ENCODE results near the gene SLC27A3. TPM values are rescaled to one million over a fixed set of nuclear protein-coding genes. Genes with fewer than 3 reads are reported as not detected.

Gene SLC27A3, protein sequence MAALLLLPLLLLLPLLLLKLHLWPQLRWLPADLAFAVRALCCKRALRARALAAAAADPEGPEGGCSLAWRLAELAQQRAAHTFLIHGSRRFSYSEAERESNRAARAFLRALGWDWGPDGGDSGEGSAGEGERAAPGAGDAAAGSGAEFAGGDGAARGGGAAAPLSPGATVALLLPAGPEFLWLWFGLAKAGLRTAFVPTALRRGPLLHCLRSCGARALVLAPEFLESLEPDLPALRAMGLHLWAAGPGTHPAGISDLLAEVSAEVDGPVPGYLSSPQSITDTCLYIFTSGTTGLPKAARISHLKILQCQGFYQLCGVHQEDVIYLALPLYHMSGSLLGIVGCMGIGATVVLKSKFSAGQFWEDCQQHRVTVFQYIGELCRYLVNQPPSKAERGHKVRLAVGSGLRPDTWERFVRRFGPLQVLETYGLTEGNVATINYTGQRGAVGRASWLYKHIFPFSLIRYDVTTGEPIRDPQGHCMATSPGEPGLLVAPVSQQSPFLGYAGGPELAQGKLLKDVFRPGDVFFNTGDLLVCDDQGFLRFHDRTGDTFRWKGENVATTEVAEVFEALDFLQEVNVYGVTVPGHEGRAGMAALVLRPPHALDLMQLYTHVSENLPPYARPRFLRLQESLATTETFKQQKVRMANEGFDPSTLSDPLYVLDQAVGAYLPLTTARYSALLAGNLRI
- total RNA-seq (2022; extraction: Qiagen RNA extraction; ENCODE audit: low read depth), result 1.1 to 2.0 TPM (median 1.4 TPM) in 5 replicates

DNA sequence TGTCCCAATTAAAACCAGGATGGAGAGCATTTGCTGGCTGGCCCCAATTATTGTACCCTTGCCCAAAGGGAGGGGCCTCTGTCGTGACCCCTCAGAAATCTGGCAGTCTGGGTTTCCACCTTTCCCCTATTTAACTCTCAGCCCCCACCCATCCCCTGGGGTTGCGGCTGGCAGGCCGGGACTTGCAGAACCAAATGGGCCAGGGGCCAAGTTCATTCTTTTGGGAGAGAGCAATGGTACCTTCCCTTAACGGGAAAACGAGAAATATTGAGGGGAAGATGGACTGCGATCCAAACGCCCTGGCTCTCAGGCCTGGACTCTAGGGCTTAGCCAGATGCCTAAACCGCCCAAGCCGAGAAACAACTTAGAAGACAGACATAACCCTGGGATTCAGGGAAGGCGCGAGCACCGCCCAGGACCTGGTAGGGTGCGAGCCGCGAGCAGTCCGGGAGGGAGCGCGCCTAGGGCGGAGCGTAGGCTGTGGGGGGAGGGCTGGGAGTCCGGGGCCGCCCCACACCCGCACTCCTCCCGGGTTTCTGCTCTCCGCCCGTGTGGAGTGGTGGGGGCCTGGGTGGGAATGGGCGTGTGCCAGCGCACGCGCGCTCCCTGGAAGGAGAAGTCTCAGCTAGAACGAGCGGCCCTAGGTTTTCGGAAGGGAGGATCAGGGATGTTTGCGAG, at the start of gene SLC27A3:
SLC27A3 (plus strand) TSS at position 628 of the 678 bp plus-strand sequence. CDS start 91 bp downstream, outside the sequence.

DNA sequence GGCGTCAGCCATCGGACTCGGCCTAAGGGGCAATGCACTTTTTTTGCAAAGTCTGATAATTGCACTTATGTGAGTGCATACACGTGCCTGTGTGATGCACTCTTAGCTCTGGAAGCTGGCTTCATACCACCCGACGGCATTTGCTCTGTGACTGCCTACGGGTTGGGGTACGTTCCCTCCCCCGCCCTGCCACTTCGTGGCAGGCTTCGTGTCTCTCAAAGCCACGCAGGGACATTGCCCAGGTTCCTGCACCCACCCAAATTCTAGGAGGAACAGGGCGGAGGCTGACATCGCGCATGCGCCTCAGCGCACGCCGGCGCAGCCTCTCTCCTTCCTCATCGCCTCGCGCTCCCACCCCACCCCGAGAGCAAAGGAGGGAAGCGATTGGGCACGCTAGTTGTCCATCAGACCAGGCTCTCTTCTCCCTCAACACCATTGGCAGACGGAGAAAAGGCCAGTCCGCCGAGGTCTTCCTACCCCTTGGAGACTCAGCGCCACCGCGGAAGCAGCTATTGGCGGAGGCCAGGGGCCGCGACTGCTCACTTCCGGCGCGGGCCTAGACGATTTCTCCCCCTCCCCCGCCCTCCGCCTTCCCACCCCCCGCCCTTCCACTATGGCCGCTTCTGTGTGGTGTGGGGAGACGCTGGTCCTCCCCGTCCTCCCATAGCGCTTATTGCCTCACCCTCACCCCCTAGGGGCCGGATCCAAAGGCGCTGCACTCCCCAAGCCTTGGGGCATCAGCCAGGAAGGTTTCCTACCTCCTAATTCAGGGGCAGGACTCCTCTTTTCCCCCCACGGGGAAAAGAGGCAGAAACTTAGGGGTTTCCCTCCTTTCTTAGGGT, 47.5 kb upstream of the SLC27A3 start, which contains the start of gene INTS3:
INTS3 (plus strand) TSS at position 588 of the 842 bp plus-strand sequence. CDS start 585 bp downstream, outside the sequence.

Other genes with a start within 250 kb of the SLC27A3 start
- 3,152 to 3,428 TPM (median 3,355 TPM) in 5 replicates for gene S100A6, start 239.4 kb upstream of the SLC27A3 start, total RNA-seq (2022; extraction: Qiagen RNA extraction; ENCODE audit: low read depth)
- 0.52 to 0.90 TPM (median 0.69 TPM) in 4 of 5 replicates, not detected in the other for gene S100A5, start 234.5 kb upstream of the SLC27A3 start, total RNA-seq (2022; extraction: Qiagen RNA extraction; ENCODE audit: low read depth)
- 1,502 to 1,789 TPM (median 1,685 TPM) in 5 replicates for gene S100A4, start 229.6 kb upstream of the SLC27A3 start, total RNA-seq (2022; extraction: Qiagen RNA extraction; ENCODE audit: low read depth)
- gene S100A3, start 226.1 kb upstream of the SLC27A3 start, total RNA-seq (2022; extraction: Qiagen RNA extraction; ENCODE audit: low read depth), result 79.7 to 94.4 TPM (median 93.6 TPM) in 5 replicates
- 16.8 to 29.9 TPM (median 23.4 TPM) in 5 replicates for gene S100A2, start 209.6 kb upstream of the SLC27A3 start, total RNA-seq (2022; extraction: Qiagen RNA extraction; ENCODE audit: low read depth)
- 441 to 483 TPM (median 469 TPM) in 5 replicates for gene S100A16, start 162.3 kb upstream of the SLC27A3 start, total RNA-seq (2022; extraction: Qiagen RNA extraction; ENCODE audit: low read depth)
- 0.30 to 0.74 TPM (median 0.60 TPM) in 5 replicates for gene S100A14, start 159.1 kb upstream of the SLC27A3 start, total RNA-seq (2022; extraction: Qiagen RNA extraction; ENCODE audit: low read depth)
- gene S100A13, start 147.9 kb upstream of the SLC27A3 start, total RNA-seq (2022; extraction: Qiagen RNA extraction; ENCODE audit: low read depth), result 154 to 169 TPM (median 160 TPM) in 5 replicates
- 0.15 to 0.83 TPM (median 0.47 TPM) in 5 replicates for gene S100A1, start 147.0 kb upstream of the SLC27A3 start, total RNA-seq (2022; extraction: Qiagen RNA extraction; ENCODE audit: low read depth)
- gene CHTOP, start 141.3 kb upstream of the SLC27A3 start, total RNA-seq (2022; extraction: Qiagen RNA extraction; ENCODE audit: low read depth), result 72.8 to 90.3 TPM (median 76.0 TPM) in 5 replicates
- 53.6 to 58.0 TPM (median 56.5 TPM) in 5 replicates for gene SNAPIN, start 116.7 kb upstream of the SLC27A3 start, total RNA-seq (2022; extraction: Qiagen RNA extraction; ENCODE audit: low read depth)
- 268 to 316 TPM (median 275 TPM) in 5 replicates for gene ILF2, start 104.4 kb upstream of the SLC27A3 start, total RNA-seq (2022; extraction: Qiagen RNA extraction; ENCODE audit: low read depth)
- 0.95 to 1.3 TPM (median 1.1 TPM) in 5 replicates for gene NPR1, start 96.7 kb upstream of the SLC27A3 start, total RNA-seq (2022; extraction: Qiagen RNA extraction; ENCODE audit: low read depth)
- gene INTS3, start 47.4 kb upstream of the SLC27A3 start, total RNA-seq (2022; extraction: Qiagen RNA extraction; ENCODE audit: low read depth), result 12.0 to 23.1 TPM (median 21.7 TPM) in 5 replicates
- 9.1 to 12.0 TPM (median 11.8 TPM) in 5 replicates for gene GATAD2B, start 147.6 kb downstream of the SLC27A3 start, total RNA-seq (2022; extraction: Qiagen RNA extraction; ENCODE audit: low read depth)
- gene DENND4B, start 171.3 kb downstream of the SLC27A3 start, total RNA-seq (2022; extraction: Qiagen RNA extraction; ENCODE audit: low read depth), result 26.1 to 38.2 TPM (median 34.8 TPM) in 5 replicates
- gene CRTC2, start 183.2 kb downstream of the SLC27A3 start, total RNA-seq (2022; extraction: Qiagen RNA extraction; ENCODE audit: low read depth), result 32.7 to 45.4 TPM (median 42.7 TPM) in 5 replicates
- gene SLC39A1, start 188.1 kb downstream of the SLC27A3 start, total RNA-seq (2022; extraction: Qiagen RNA extraction; ENCODE audit: low read depth), result 154 to 166 TPM (median 163 TPM) in 5 replicates
- gene CREB3L4, start 192.5 kb downstream of the SLC27A3 start, total RNA-seq (2022; extraction: Qiagen RNA extraction; ENCODE audit: low read depth), result 8.7 to 11.8 TPM (median 10.7 TPM) in 5 replicates
- gene JTB, start 202.3 kb downstream of the SLC27A3 start, total RNA-seq (2022; extraction: Qiagen RNA extraction; ENCODE audit: low read depth), result 109 to 159 TPM (median 148 TPM) in 5 replicates
- gene RAB13, start 210.9 kb downstream of the SLC27A3 start, total RNA-seq (2022; extraction: Qiagen RNA extraction; ENCODE audit: low read depth), result 129 to 155 TPM (median 130 TPM) in 5 replicates
- 4,334 to 7,196 TPM (median 4,362 TPM) in 5 replicates for gene RPS27, start 215.4 kb downstream of the SLC27A3 start, total RNA-seq (2022; extraction: Qiagen RNA extraction; ENCODE audit: low read depth)